GM12865 (cell line): Measurements from ENCODE around the gene TRPM1.
"Not testable (repeated sequence)": the region's sequence is repeated elsewhere in the genome, so short reads cannot be mapped to it uniquely, and the experiment has no call there.

ENCODE experiments used
- DNase-seq: peaks from one replicate; pipeline ENCODE4 v3.0.0; 2010; ENCODE audit warnings: low read depth
- H3K4me3 ChIP-seq: 2 replicates; pipeline ENCODE4 v1.5.1; 2011; ENCODE audit warnings: mild to moderate bottlenecking, low read depth, low read length, control low read depth
- CTCF ChIP-seq: IDR thresholded peaks from 2 replicates; pipeline ENCODE4 v1.5.1; 2011; ENCODE audit warnings: low read length, control low read depth, low read depth, inconsistent platforms; ENCODE audit not compliant: insufficient read depth; ENCODE audit errors: missing control alignments

TRPM1 gene

GRCh38 chr15:31091481-31091880 lies 10.0 kb downstream of the TRPM1 start:
- no peak for DNase-seq
- TF ChIP-seq CTCF = no peak
- no peak overlapping the region for H3K4me3 ChIP-seq

GRCh38 chr15:31090766-31091165 lies 10.8 kb downstream of the TRPM1 start:
- no peak for TF ChIP-seq CTCF
- no peak for DNase-seq
- no peak overlapping the region for H3K4me3 ChIP-seq

- no peak for TF ChIP-seq CTCF
- no peak overlapping the region for H3K4me3 ChIP-seq
- DNase-seq = no peak
These were observed 12.0 kb downstream of the TRPM1 start for GRCh38 chr15:31089368-31090047.

- DNase-seq = no peak
- TF ChIP-seq CTCF = no peak
- H3K4me3 ChIP-seq = no peak overlapping the region
These were observed 12.7 kb downstream of the TRPM1 start for GRCh38 chr15:31088672-31089367.

GRCh38 chr15:31088041-31088440 lies 13.5 kb downstream of the TRPM1 start:
- DNase-seq = not testable (repeated sequence)

GRCh38 chr15:31086344-31086743 lies 15.2 kb downstream of the TRPM1 start:
- TF ChIP-seq CTCF = no peak
- DNase-seq = no peak
- H3K4me3 ChIP-seq = no peak overlapping the region

More at GRCh38 chr15:31088041-31088440, 13.5 kb downstream of the TRPM1 start:
- not testable (repeated sequence) for H3K4me3 ChIP-seq

- no peak for TF ChIP-seq CTCF
- no peak overlapping the region for H3K4me3 ChIP-seq
- DNase-seq = no peak
These were observed 16.2 kb downstream of the TRPM1 start for GRCh38 chr15:31085359-31085758.
